GM12864 (cell line): Measurements from ENCODE around the gene TLE4.

ENCODE experiments used
- DNase-seq: peaks from one replicate; pipeline ENCODE4 v3.0.0-alpha.2; 2011; ENCODE audit warnings: low read depth
- H3K4me3 ChIP-seq: 2 replicates; pipeline ENCODE4 v1.5.1; 2011; ENCODE audit warnings: mild to moderate bottlenecking, low read depth, low read length, control low read depth
- TF ChIP-seq, protein P1 (sequence below): IDR thresholded peaks from 2 replicates; pipeline ENCODE4 v1.5.1; 2011; ENCODE audit warnings: low read depth, mild to moderate bottlenecking, moderate library complexity, low read length, control low read depth, inconsistent platforms; ENCODE audit errors: missing control alignments

The TLE4 gene

DNA sequence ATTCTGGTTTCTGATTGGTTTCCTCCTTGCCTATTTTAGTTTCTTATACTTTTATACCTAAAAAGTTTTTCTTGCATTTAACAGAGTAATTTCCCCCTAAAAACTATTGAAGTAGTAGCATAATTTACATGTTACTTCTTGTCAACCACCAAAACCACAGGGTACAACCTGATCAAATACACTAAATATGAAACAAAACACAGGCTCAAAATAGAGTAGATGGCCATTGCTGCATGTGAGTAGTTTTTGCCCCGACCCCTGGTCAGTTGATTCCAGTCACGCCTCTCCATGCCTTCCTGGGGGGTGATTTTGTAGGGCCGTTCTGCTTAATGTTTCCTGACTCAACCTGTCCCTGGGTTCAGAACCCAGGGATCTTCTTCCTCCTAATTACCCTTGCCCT lies 101.8 kb downstream of the TLE4 start:
- TF ChIP-seq, protein P1, sequence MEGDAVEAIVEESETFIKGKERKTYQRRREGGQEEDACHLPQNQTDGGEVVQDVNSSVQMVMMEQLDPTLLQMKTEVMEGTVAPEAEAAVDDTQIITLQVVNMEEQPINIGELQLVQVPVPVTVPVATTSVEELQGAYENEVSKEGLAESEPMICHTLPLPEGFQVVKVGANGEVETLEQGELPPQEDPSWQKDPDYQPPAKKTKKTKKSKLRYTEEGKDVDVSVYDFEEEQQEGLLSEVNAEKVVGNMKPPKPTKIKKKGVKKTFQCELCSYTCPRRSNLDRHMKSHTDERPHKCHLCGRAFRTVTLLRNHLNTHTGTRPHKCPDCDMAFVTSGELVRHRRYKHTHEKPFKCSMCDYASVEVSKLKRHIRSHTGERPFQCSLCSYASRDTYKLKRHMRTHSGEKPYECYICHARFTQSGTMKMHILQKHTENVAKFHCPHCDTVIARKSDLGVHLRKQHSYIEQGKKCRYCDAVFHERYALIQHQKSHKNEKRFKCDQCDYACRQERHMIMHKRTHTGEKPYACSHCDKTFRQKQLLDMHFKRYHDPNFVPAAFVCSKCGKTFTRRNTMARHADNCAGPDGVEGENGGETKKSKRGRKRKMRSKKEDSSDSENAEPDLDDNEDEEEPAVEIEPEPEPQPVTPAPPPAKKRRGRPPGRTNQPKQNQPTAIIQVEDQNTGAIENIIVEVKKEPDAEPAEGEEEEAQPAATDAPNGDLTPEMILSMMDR = no peak
- DNase-seq = no peak

DNA sequence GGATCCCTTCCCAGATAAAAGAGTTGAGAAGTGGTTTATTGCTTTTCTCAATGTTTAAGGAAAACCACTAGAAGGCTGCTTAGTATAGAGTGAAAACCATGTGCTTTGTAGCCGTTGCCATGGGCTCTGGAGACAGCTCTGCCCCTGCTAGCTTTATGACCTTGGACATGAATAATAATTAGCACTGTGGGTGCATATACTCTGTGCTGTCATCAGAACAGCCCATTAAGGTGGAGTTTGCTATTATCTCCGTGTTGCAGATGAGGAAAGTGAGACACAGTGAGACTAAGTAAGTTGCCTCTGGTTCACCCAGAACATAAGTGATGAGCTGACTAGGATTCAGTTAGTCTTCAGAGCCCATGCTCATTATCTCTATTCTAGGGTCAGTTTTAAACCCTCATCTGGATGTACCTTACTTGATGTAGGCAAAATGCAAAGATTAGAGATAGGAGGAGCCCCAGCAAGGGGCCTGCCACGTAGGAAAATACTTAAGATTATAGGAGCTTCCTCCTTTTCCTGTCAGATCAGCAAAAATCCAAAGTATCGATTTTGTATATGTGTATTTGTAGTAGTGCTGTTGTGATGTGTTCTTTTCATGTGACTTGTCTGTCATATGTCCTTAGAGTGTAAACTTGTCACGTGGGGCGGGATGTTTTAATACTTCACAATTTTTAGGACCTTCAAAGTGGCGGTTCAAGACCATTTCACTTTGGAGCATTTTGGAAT lies 102.5 kb downstream of the TLE4 start:
- TF ChIP-seq, protein P1 = no peak
- DNase-seq = no peak
- no peak overlapping the region for H3K4me3 ChIP-seq

More for the DNA sequence above, 101.8 kb downstream of the TLE4 start:
- no peak overlapping the region for H3K4me3 ChIP-seq

DNA sequence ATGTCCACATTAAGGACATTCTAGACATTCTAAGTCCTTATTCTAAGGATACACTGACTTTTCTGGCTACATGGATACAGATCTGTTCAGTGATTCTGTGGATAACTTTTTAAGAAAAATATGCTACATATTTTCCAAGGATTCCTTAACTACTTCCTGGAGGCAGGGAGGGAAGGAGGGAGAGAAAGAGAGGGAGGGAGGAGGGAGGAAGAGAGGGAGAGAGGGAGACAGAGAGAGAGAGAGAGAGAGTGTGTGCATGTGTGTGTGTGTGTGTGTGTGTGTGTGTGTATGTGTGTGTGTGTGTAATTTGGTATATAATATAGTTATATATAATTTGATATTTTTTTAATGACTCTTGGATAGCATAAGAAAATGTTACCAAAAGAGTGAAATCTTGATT lies 109.8 kb downstream of the TLE4 start:
- TF ChIP-seq, protein P1 = no peak
- DNase-seq = no peak
- H3K4me3 ChIP-seq = no peak overlapping the region

DNA sequence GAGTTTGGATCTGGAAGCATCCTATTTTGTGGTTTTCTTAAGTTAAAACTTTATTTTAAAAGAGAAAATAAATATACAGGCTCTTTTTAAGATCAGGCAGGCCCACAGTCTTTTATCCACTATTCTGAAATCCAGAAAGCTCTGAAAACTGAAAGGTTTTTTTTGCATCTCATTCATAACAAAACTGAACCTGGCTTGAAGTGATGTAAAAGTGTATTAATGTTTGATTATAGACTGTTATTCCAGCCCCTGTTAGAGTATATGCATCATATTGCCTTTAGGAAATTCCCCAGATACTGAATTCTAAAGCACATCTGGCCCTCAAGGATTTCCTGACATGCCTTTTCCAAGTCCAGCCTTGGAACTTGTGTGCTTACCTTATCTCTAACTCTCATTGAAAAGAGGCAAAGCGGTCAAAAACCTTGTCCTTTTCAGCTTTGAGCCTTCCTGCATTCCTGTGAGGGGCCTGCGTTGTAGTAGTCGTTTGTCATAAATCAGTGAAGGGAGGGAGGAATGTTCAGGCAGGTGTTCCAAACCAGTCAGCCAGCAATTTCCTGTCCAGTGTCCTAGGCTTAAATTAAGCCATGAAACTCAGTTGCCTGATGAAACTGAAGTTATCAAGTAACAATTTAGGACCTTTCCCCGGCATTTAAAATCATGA lies 110.4 kb downstream of the TLE4 start:
- H3K4me3 ChIP-seq = no peak overlapping the region
- DNase-seq = no peak
- TF ChIP-seq, protein P1 = no peak

DNA sequence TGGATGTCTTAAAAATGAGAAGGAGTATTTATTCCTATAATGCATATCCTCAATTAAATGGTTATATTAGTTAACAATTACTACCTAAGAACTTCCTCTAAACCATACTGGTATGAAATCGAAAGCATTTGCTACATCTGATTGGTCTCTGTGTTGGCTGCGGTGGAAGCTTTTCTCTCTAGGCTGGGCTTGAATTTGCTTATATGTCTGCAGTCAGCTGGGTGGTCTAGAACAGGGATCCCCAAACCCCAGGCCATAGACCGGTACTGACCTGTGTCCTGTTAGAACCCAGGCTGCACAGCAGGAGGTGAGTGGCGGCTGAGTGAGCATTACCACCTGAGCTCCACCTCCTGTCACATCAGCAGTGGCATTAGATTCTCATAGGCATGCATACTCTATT lies 112.3 kb downstream of the TLE4 start:
- no peak for DNase-seq
- TF ChIP-seq, protein P1 = no peak

DNA sequence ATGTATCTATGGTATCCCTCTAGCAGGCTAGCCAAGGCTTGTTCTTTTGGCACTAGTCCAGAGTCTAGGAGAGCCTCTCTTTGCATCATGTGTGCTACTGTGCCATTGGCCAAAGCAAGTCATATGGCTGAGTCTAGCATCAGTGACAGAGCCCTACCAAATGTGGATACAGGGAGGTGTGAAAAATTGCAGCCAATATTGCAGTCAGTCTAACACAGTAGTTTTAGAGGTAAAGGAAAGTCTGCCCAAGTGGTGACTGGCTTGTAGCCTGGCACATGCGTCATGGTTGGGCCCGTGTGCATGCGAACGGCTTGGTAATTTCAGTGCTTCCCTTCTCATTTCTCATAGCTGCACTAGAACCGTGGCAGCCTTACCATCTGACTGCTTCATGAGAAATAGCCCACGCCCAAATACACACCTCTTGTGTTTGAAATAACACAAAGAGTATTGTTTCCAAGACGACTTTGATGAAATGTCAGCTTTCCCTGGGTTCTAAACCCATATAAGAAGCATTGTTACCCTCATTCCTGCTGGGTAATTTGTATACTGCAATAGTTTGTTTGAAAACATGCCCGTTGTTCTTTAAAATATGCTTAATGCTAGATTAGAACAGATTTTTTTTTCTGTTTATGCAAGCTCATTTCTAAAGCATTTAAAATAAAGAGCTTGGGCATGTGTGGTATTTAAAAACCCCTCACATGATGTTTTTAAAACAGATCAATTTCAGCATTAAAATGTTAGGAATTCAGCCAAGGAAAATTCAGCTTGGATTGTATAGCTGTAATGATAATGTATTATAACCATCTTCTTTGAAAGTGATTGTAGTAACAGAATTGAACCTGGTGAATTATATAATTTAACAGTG lies 113.2 kb downstream of the TLE4 start:
- DNase-seq = no peak
- no peak overlapping the region for H3K4me3 ChIP-seq
- TF ChIP-seq, protein P1 = no peak

More for the DNA sequence above, 112.3 kb downstream of the TLE4 start:
- H3K4me3 ChIP-seq = no peak overlapping the region
